Neural progenitor cell (in vitro differentiated cells): ENCODE measurements around the gene CAMK1.

ENCODE experiments used
- CTCF ChIP-seq: fragments of 200-600 bp; sonication (generic); IDR thresholded peaks from 2 replicates; pipeline ENCODE4 v1.5.1; 2017; ENCODE audit warnings: antibody characterized with exemption, mild to moderate bottlenecking
- EZH2 ChIP-seq: fragments of 200-600 bp; sonication (generic); IDR thresholded peaks from 2 replicates; pipeline ENCODE4 v1.6.1; 2017; ENCODE audit warnings: antibody characterized with exemption, mild to moderate bottlenecking, moderate library complexity
- EZH2phosphoT487 ChIP-seq: fragments of 200-600 bp; sonication (generic); IDR thresholded peaks from 2 replicates; pipeline ENCODE4 v1.6.1; 2017; ENCODE audit warnings: antibody characterized with exemption

- TF ChIP-seq CTCF: no peak
- TF ChIP-seq EZH2: no peak
- no peak for TF ChIP-seq EZH2phosphoT487
These were observed 10.1 kb upstream of the CAMK1 start for GRCh38 chr3:9779721-9780457.
